Measurements from ENCODE around the gene CC2D1A.

The CC2D1A gene

DNA sequence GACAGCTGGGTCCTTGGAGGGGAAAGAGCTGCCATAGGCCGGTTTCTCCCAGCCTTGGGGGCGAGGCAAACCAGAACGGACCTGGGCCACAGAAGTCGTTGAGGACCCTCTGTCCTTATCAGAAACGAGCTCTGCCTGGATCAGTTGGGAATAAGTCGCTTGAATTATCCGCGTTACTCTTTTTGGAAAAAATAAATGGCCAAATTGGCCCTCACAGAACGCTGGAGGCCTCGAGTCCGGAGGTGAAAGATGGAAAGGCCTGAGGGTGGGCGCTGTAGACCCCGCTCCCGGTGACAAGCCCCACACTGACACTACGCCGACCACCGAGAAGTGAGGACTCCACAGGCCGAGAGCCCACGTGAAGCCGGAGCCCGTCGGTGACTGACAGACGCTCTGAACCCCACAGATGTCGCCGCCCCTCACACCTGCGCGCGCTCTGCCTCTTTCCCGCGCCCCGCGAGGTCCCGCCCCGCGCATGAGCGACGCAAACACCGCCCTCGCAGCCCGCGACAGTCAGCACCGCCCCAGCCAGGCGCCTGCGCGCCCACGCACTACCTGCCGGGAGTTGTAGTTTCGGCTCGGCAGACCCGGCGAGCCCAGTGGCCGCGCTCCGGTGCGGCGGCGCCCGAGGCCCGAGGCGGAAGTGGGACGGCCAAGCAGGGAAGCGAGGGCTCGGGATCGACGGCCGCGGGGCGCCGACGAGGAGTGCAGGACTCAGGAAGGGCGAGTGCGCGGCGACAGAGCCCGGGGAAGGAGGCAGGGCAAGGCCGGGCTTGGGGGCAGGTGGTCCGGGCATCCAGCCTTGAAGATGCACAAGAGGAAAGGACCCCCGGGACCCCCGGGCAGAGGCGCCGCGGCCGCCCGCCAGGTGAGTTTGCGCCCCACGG is at the start of gene CC2D1A, which contains the start of gene BRME1:
TSS of gene CC2D1A (plus strand) at position 568 of the 887 bp plus-strand sequence. CDS start at position 809, 241 bp downstream.
TSS of gene BRME1 (minus strand) at position 484 of the 887 bp plus-strand sequence. CDS start 1,225 bp downstream, outside the sequence.
- peak; percentile 95 for DNase-seq

DNA sequence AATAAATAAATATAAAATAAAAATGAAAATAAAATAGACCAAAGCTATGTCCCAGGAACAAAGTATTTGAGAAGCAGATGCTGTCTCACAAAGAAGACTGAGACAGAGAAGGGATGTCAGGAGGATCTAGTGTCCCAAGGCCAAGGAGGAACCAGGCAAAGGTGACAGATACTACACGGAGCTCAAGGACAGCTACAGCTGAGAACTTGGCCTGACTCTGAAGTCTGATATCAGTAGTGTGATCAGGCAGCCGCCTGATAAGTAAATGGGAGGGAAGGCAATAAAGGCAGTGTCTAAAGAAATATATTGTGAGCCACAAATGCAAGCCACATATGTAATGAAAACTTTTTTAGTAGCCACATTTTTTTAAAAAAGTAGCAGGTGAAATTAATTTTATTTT is 49.5 kb upstream of the CC2D1A start:
- no peak for DNase-seq

DNA sequence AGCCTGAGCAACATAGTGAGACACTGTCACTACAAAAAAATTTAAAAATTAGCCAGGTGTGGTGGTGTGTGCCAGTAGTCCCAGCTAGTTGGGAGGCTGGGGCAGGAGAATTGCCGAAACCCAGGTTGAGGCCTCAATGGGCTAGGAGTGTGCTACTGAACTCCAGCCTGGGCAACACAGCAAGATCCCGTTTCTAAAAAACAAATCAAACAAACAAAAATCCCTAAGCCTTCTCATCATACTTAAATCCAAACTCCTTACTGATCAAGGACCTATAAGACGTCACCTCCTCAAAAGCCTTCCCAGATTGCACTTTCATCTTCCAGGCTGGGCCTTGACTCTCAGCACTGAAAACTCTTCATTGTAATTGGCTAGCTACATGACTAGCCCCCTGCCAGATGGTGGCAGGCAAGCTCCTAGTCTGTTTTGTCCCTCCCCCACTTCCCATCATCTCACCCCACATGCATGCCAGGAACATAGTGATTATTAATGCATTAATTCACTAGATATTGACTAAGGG is 46.6 kb upstream of the CC2D1A start:
- no peak for DNase-seq

DNA sequence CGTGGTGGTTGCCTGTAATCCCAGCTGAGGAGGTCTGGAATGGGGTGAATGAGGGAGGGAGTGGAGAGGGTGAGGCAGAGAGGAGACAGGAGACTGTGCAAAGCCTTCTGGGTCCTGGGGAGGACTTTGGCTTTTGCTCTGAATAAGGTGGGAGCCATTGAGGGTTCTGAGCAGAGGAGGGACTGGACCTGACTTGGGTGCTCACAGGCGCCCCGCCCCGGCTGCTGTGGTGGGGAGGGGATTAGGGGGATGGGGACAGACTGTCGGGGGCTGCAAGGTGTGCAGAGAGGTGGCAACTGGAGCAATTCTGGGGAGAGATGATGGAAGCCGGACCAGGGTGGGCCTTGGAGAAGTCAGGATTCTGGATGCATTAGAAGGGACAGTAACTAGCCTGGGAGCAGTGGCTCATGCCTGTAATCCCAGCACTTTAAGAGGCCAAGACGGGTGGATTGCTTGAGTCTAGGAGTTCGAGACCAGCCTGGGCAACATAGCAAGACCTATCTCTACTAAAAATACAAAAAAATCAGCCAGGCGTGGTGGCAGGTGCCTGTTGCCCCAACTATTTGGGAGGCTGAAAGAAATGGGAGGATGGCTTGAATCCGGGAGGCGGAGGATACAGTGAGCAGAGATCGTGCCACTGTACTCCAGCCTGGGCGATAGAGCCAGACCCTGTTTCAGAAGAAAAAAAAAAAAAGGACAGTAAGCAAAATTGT is 45.2 kb upstream of the CC2D1A start:
- DNase-seq = peak; percentile 24

DNA sequence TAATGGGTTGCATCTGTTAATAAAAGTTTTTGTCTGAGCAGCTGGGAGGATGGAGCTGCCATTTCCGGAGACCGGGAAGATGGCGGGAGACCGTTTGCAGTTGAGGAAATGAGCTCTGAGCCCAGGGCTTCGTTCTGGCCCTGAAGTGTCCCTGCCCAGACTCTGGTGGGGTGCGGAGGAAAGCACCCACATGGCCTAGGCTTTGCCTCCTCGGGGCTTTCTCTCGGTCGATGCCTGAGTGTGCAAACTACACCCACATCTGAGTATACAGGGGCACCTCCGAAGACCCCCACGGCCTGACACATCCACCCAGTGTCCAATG is 44.6 kb upstream of the CC2D1A start:
- DNase-seq = no peak

DNA sequence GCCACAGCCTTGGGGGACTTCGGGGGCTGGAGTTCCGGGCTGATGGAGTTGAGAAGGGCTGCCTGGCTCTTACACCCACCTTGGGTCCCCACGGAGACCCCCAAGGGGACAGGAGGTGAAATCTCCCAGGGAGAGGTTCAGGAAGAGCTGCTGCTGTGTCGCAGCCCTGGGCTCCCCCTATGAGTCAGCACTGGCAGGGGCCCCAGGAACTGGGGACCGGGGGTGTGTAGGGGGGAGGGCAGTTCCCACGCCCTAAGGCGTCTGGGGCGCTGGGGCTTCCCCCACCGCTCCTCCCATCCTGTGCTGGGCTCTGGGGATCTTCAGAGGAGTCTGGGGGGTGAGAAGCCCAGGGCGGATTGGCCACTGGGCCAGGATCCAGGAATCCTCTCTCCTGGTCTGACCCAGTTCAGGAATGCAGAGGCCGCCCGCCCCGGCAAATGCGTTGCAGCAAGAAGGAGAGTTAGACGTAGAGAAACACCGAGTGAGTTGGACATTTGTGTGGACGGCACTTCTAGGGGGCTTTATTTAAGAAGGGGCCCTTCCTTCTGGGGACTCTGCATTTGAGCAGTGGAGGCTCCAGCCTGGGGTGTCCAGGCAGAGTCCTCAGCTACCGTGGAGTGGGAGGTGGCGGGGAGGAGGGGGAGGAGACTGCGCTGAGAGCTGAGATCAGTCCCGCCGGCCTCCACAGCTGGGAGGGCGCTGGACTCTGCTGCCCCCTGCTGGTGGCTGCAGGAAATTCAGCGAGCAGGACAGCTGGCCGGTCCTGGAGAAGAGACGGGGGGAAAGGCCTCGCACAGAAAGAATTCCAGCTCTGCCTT is 44.1 kb upstream of the CC2D1A start:
- DNase-seq = peak; percentile 97

DNA sequence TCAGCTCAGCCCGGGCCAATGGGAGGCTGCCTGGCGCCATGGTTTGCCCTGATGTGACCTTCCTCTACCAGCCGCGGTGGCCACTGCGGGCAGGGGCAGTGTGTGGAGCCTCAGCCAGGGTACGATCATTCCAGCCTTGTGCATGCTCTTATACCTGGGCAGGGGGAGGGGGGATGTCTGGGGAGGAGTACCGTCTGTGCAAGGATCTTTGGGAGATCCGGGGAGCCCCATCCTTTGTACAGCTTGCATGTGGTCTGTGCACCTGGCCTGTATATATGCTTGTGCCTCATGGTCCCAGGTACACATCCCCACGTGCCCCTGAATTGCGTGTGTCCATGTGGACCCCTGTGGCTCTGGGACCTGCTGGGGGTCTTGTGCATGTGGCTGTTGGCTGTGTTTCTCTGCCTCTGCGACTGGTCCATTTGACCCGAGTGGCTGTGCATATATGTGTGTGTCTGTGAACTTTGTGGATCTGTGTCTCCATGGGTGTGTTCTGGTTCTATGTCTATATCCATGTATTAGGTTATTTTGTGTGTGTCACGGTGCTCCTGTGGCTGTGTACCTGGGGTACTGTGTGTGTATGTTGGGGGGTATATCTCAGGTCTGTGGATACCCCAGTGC is 41.8 kb upstream of the CC2D1A start:
- no peak for DNase-seq

DNA sequence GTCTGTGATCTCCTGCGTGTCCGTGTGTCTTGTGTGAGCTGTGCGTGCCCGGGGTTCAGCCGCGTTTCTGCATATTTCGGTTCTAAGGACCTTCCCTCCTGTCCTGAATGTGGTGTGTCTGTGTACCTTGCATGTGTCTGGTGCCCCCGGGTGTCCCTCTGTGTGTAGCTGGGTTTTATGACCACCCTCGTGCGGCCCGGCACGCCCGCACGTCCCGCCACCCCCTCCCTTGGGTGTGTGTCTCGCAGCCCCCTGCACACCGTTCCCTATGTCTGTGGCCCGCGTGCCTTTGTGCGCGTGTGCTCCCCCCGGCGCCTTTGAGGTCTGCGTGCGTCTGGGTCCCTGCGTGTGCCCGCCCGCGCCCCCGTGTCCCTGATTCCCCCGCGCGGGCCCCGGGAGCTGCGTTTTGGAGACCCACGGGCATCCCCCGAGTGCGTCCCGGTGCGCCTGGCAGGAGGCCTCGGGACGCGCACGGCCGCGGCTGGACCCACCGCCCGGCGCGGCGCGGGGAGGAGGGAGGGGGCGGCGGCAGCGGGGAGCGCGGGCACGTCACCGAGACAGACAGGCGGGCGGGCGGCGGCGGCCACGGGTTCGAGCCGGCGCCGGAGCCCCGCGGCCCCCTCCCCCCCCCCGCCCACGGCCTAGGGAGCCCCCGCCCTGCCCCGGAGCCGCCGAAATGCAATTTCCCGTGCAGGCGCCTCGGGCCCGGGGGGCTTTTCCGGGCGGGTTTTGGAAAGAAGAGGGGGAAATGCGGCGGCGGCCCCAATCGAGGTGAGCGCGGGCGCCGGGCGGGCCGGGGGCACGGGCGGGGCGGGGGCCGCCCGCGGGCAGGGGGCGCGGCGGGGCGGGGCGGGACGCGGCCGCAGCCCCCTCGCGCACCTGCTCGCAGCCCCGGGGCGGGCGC is 41.1 kb upstream of the CC2D1A start:
- DNase-seq = no peak

DNA sequence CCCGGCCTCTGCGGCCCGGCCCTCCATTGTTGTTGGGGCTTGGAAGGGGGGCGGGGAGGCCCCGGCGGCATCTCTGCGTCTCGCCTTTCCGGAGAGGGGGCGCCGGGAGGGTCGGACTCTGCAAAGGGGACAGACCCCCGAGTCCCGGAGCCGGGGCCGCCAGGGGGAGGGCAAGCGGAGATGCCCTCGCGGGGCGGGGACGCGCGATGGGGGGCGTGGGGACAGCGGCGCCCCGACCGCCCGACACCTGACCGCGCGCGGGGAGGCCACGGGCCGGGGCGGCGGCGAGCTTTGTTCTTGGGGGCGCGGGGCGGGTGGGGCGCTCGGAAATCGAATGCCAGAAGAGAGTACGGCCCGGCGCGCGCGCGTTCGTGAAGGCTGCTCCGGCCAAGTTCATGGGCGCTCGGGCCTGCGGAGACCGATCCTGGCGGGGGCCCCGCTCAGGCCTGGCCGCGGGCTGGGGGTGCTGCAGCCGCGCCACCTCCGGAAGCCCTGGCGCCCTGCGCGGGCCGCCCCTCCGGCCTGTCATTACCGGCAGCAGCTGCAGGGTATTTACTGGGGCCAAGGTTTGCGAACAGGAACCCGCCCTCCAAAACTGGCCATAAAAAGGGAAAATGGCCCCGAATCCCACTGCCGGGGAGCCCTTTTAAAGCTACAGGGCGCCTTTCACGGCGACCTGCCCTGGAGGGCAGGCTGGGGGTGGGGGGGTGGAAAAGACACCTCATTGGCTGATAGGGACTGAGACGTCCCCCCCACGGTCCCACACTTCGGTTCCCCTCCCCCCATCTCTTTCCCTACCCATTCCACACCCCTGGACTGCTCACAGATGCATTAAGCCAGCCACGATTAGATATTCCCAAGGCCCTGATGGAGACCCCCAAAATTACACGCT is 40.2 kb upstream of the CC2D1A start:
- DNase-seq = no peak

DNA sequence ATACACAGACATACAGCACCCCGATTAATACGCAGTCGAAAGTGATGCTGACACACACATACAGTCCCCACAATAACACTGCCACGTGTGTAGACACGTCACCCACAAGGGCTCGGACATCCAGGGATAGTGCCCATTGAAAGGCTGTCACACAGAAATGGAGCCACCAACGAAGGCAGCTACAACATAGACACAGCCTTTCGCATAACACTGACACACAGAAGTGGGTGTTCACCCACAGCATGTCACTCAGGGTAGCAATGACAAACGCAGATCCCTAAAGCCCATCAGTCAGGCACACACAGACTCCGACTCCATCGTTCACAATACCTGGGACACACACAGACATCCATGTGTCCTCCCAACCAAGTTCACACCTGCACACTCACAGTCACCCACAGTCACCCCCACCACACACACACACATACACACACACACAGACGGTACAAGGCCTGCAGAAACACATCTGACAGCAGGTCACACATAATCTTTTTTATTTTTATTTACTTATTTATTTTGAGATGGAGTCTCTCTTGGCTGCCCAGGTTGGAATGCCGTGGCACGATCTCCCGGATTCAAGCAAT is 39.4 kb upstream of the CC2D1A start:
- DNase-seq = no peak

DNA sequence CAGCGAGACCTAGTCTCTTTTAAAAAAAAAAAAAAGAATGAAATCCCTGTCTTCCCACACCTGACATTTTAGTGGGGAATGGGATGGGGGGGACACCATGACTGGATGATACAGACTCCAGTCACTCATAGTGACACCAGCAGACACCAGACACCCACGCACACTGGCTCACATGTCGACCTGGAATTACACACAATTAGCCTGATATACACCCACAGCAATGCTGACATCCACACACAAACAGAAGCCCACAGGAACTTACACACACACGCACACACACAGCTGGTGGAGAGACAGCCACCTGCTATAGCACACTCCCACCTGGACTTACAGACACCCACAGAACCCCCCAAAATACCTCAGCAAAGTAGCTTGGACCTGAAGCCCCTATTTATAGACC is 37.3 kb upstream of the CC2D1A start:
- no peak for DNase-seq

DNA sequence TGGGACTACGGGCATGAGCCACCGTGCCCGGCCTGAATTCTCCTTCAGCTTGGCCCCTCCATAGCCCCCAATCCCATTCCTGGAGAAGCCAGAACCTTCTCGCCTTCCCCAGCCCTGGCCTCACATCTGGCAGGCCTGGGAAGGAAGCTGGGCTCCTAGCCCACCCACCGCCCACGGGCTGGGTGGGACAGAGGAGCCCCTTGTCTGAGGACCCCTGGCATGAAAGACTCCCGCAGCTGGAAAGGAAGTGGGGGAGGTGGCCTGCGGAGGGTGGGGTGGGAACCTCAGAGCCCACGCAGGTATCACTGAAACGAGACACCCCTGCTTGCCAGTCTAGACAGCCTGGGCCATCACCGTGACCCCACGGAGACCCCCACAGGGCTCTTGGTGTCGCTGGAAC is 36.7 kb upstream of the CC2D1A start:
- peak; percentile 80 for DNase-seq

DNA sequence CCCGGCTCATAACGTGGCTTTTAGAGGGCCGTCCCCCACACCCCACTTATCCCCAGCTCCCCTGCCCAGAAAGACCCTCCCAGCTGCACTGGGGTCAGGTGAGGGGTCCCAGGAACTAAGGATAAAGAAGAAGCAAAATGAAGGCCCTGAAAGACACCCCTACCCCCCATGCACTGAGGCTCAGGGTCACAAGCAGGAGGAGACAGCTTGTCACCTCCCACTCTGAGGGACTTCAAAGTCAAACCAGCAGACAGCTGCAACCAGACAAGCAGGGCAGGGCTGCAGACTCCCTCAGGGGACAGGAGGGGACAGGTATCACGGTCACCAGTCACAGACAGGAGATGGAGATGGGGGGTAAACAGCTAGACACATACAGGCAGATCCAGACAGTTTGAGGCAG is 35.1 kb upstream of the CC2D1A start:
- DNase-seq = no peak

DNA sequence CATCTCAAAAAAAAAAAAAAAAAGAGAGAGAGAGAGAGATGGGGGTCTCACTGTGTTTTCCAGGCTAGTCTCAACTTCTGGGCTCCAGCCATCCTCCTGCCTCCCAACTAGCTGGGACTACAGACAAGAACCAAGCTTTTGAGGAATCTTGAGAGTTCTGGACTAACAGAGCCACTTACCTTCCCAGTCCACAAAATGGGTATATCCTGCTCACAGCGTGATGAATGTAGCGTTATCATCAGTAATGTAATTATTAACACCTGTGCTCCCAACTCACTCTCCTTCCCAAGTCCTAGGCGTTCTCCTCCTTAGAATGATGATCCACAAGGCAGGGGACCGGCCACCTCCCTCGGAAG is 33.7 kb upstream of the CC2D1A start:
- DNase-seq = no peak

DNA sequence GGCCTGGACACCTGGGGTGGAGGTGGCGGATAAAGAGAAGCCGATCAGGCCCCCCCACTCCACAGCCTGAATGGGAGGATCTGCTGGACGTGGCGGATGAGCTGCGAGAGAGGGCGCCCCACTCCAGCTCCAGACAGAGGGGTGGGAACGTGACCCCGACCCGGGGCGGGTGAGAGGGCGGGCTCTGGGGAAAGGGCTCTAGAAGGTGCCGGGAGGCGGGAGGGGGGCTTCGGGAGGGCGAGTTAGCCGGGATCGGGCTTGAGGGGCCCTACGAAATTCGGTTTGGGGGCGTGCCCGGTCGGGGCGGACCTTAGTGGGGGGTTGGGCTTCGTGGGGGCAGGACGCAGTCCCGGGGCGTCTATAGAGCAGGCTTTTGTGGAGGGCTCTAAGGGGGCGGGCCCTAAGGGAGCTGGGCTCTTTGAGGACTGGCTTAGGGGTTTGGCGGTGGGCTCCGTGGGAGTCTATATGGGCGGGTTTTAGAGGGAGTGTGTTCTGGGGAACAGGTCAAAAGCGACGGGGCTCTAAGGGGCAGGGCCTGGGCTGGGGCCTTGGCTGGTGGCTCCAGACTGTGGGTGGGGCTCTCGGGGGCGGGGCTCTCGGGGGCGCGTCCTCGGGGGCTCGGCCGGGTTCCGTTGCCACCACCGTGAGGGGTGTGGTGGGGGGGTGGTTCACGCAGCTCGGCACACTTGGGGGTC is 33.2 kb upstream of the CC2D1A start:
- DNase-seq = peak; percentile 66

DNA sequence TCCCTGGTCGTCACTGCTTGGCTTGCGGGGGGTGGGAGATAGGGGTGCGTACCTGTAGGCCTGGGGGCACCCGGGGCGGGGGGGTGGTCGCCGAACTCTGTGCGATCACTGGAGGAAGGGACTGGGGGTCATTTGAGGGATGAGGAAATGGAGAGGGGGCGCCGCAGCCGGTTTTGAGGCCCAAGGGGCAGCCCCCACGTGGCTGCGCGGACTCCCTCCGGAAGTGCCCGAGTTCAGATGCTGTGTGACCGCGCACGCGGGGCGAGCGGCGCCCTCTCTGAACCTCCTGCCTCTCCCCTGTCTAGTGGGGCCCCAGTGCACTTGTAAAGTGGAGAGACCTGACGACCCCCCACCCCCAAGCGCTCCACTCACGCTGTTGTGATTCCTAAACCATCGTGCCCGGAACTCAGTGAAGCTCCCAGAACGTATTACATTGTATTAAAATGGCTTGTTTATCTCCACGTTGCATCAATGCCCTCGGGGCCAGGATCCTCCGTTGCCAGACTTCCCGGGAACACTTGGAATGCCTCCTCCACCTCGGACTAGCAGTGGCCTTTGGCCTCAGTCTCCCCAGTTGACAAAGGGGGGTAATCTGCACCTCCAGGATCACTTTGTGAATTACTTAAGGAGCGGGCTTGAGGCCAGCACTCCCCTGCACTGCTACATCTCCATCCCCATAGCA is 32.0 kb upstream of the CC2D1A start:
- DNase-seq = no peak

DNA sequence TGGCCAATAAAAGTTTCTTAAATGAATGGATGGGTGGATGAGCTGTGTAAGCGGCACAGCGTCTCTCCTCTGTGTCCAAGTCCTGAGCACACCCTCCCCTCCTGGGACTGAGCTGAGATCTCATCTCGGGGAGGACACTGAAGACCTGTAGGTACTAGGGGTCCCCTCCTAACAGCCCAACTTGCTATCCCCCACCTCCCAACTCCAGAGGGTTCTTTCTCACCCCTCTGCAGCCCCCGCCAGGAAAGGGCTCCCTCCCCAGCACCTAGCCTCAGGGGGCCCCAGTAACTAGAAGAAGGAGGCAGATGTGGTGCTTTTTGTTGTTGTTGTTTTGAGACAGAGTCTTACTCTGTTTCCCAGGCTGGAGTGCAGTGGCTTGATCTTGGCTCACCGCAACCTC is 30.2 kb upstream of the CC2D1A start:
- DNase-seq = no peak

DNA sequence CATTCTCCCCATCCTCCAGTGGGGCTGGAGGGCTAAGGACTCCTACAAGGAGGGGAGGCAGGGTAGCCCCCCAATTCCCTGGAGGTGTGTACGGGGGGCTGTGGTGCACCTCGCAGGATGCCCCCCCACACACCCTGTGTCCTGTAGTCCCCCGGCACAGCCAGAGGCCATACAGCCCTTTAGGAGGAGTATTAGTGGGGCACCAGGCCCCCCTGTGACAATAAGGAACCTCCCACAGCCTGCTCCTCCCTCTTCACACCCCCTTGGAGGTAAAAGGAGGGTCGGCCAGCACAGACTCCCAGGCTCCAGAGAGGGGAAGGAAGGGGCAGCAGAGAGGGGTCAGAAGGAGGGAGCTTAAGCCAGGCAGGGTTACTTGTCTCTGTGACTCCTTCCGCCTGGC is 29.2 kb upstream of the CC2D1A start, which contains the start of gene NANOS3:
TSS of gene NANOS3 (plus strand) at position 301 of the 400 bp plus-strand sequence. CDS start 115 bp downstream, outside the sequence.
- DNase-seq = no peak

DNA sequence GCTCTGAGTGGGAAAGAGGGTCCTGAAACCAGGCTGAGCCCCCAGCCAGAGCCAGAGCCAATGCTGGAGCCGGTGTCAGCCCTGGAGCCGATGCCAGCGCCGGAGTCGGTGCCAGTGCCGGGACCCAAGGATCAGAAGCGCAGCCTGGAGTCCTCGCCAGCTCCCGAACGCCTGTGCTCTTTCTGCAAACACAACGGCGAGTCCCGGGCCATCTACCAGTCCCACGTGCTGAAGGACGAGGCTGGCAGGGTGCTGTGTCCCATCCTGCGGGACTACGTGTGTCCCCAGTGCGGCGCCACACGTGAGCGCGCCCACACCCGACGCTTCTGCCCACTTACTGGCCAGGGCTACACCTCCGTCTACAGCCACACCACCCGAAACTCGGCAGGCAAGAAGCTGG is 28.7 kb upstream of the CC2D1A start:
- no peak for DNase-seq

Data from right hindlimb (tissue), 1 donor.